Right lobe of liver (tissue), 6 donors: Measurements from ENCODE around the gene RANBP3. TPM values are rescaled to one million over a fixed set of nuclear protein-coding genes. Genes with fewer than 3 reads are reported as not detected.

Experiments used
- ATAC-seq, 4 donors: fragments of 200-7000 bp; cut with Tn5 transposase; one replicate each; pipeline ENCODE4 v1.9.1; 2020; ENCODE audit warnings: mild to moderate bottlenecking in 4 of 4, moderate library complexity in 4 of 4
- DNase-seq, 3 donors: peaks; one replicate each; pipeline ENCODE4 v3.0.0-alpha.2; 2020
- H3K27ac ChIP-seq, 3 donors: fragments of 200-600 bp; one replicate each; pipeline ENCODE4 v1.8.0; 2022
- H3K27me3 ChIP-seq, 2 donors: fragments of 200-600 bp; one replicate each; pipeline ENCODE4 v1.8.0; 2022
- H3K36me3 ChIP-seq, 4 donors: fragments of 200-600 bp; sonication (generic) in 1 of 4; one replicate each; pipeline versions ENCODE4 v1.5.1 to v1.8.0; 2017 to 2022; ENCODE audit warnings: control low read depth in 1 of 4
- H3K4me1 ChIP-seq, 4 donors: fragments of 200-600 bp; sonication (generic) in 1 of 4; one replicate each; pipeline versions ENCODE4 v1.5.1 to v1.8.0; 2017 to 2022; ENCODE audit warnings: control low read depth in 1 of 4
- H3K4me3 ChIP-seq, 3 donors: fragments of 200-600 bp; one replicate each; pipeline ENCODE4 v1.8.0; 2022
- H3K9me3 ChIP-seq, 4 donors: fragments of 200-600 bp; sonication (generic) in 1 of 4; one replicate each; pipeline versions ENCODE4 v1.5.1 to v1.8.0; 2017 to 2022; ENCODE audit warnings: control low read depth in 1 of 4
- CTCF ChIP-seq, 4 donors: fragments of 200-600 bp in 3 of 4; fragments of 450-650 bp in 1 of 4; IDR thresholded peaks; one replicate each; pipeline versions ENCODE4 v1.5.1 to v1.8.0; 2016 to 2022; ENCODE audit warnings: antibody characterized with exemption in 4 of 4, mild to moderate bottlenecking in 2 of 4
- POLR2A ChIP-seq: fragments of 450-650 bp; IDR thresholded peaks from one replicate; pipeline ENCODE4 v1.6.1; 2017; ENCODE audit warnings: antibody characterized with exemption, mild to moderate bottlenecking
- WGBS: methylation state at CpG from one replicate; pipeline ENCODE4 v1.1.6; 2018; ENCODE audit warnings: low coverage, low lambda C conversion rate; ENCODE audit not compliant: insufficient coverage; ENCODE audit errors: missing lambda C conversion rate; 5-methylcytosine and 5-hydroxymethylcytosine counted together
- intact Hi-C, 2 donors: fragments of 100-400 bp; cut with DNase I; formaldehyde crosslinking; loops; one replicate each; pipeline versions ENCODE4 v1.11.2 to v1.14.1; 2022
- total RNA-seq, 6 experiments: library from RNA; depleted of rRNA in 2 of 6; stranded (reverse); fragments of >200 nt in 2 of 6; fragmentation: NEBNext Ultra II Directional in 3 of 6; extraction: Animal tissue kit (Norgen Biotek cat#: 25700) in 3 of 6; gene quantifications; one replicate each; pipeline versions ENCODE4 v1.1.0 to v1.2.4, GENCODE V29; 2016 to 2023
- donor health status: DM: no; HTN: yes; CAD: no.
- donor health status: DM: no; HTN: no; CAD: no.
- donor health status: DM: no; HTN: no; CAD: no.
- donor health status: DM: no; HTN: yes; CAD: no.
- donor health status: DM: no; HTN: yes; CAD: no.

Gene RANBP3
- total RNA-seq, 6 experiments from 2014 or later: 21.7 to 49.5 (median 24.5) TPM

- Histone ChIP-seq H3K36me3 (peaks cover 0 to 36% (median 8%) of the 10 kb centered on the region in 4 donors), H3K9me3 (no peaks in the 10 kb centered on the region), H3K4me3 (no peak overlapping the region), H3K27ac (no peak overlapping the region), H3K4me1 (peaks cover 0 to 28% (median 14%) of the 10 kb centered on the region in 4 donors), H3K27me3 (no peaks in the 10 kb centered on the region)
- ATAC-seq (no peak), DNase-seq (no peak)
- no peak for TF ChIP-seq POLR2A
- TF ChIP-seq CTCF (IDR thresholded peaks at IDR 0.05): no peak
- 54% methylated on average over 4 of the region's 20 CpGs for WGBS
- intact Hi-C loops: no loop called here
Measured at GRCh38 chr19:5933391-5934068, 44.4 kb downstream of the RANBP3 start.

GRCh38 chr19:5932609-5933262 lies 45.2 kb downstream of the RANBP3 start:
- H3K4me1 ChIP-seq: peaks cover 0 to 28% (median 14%) of the 10 kb centered on the region in 4 donors
- peaks cover 0 to 41% (median 9%) of the 10 kb centered on the region in 4 donors for H3K36me3 ChIP-seq
- intact Hi-C loops: no loop called here
- H3K27me3 ChIP-seq: no peaks in the 10 kb centered on the region
- H3K9me3 ChIP-seq: no peaks in the 10 kb centered on the region
- H3K4me3 ChIP-seq: no peak overlapping the region
- H3K27ac ChIP-seq: no peak overlapping the region
- DNase-seq: no peak
- TF ChIP-seq POLR2A: no peak
- no peak for TF ChIP-seq CTCF (IDR thresholded peaks at IDR 0.05)
- WGBS: 98% methylated on average over 8 of the region's 21 CpGs
- no peak for ATAC-seq

- 100% methylated on average over 5 of the region's 18 CpGs for WGBS
- intact Hi-C loops: no loop called here
Measured at GRCh38 chr19:5932146-5932545, 45.8 kb downstream of the RANBP3 start.

GRCh38 chr19:5931251-5931650 lies 46.7 kb downstream of the RANBP3 start:
- Histone ChIP-seq H3K36me3 (peaks cover 0 to 54% (median 13%) of the 10 kb centered on the region in 4 donors), H3K27ac (no peak overlapping the region), H3K4me1 (peaks cover 0 to 22% (median 10%) of the 10 kb centered on the region in 4 donors), H3K27me3 (no peaks in the 10 kb centered on the region), H3K9me3 (no peaks in the 10 kb centered on the region), H3K4me3 (no peak overlapping the region)
- intact Hi-C loops: no loop called here
- ATAC-seq: no peak
- DNase-seq: no peak
- WGBS: 100% methylated on average over 1 of the region's 11 CpGs
- TF ChIP-seq POLR2A (no peak), CTCF (IDR thresholded peaks at IDR 0.05) (no peak)

More at GRCh38 chr19:5932146-5932545, 45.8 kb downstream of the RANBP3 start:
- no peaks in the 10 kb centered on the region for H3K27me3 ChIP-seq
- ATAC-seq: no peak
- DNase-seq: no peak
- H3K27ac ChIP-seq: no peak overlapping the region
- TF ChIP-seq POLR2A (no peak), CTCF (IDR thresholded peaks at IDR 0.05) (no peak)
- H3K36me3 ChIP-seq: peaks cover 0 to 47% (median 12%) of the 10 kb centered on the region in 4 donors
- H3K4me1 ChIP-seq: peaks cover 0 to 28% (median 14%) of the 10 kb centered on the region in 4 donors
- no peaks in the 10 kb centered on the region for H3K9me3 ChIP-seq
- no peak overlapping the region for H3K4me3 ChIP-seq
